DOHH2 (cell line): ENCODE data around the gene FBXO34.

ENCODE experiments used
- EZH2phosphoT487 ChIP-seq: fragments of 200-600 bp; sonication (generic); IDR thresholded peaks from 2 replicates; pipeline ENCODE4 v1.6.1; 2017; ENCODE audit warnings: borderline replicate concordance, mild to moderate bottlenecking, antibody characterized with exemption, low read length, moderate library complexity, mixed read lengths
- TF ChIP-seq, protein P1 (sequence below): fragments of 200-600 bp; sonication (generic); IDR thresholded peaks from one replicate; pipeline ENCODE4 v1.5.1; 2014; ENCODE audit warnings: antibody characterized with exemption, mild to moderate bottlenecking, low read depth, low read length; ENCODE audit not compliant: poor library complexity, severe bottlenecking

DNA sequence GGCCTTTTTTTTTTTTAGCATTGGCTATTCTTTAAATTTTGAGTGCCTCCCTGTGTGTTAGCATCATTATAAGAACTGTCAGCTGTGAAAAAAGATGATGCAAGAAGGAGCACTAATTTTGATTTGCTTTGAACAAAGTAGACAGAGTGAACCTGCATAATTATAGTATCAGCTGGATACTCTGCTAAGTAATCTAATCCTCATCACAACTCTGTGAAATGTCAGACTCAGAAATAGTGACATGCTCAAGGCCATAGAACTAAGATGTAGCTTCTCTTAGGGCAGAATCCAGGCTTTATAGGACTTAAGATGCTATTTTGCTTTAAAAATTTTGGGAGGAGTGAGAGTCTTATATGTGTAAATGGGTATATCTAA is 31.9 kb downstream of the FBXO34 start:
- TF ChIP-seq, protein P1, sequence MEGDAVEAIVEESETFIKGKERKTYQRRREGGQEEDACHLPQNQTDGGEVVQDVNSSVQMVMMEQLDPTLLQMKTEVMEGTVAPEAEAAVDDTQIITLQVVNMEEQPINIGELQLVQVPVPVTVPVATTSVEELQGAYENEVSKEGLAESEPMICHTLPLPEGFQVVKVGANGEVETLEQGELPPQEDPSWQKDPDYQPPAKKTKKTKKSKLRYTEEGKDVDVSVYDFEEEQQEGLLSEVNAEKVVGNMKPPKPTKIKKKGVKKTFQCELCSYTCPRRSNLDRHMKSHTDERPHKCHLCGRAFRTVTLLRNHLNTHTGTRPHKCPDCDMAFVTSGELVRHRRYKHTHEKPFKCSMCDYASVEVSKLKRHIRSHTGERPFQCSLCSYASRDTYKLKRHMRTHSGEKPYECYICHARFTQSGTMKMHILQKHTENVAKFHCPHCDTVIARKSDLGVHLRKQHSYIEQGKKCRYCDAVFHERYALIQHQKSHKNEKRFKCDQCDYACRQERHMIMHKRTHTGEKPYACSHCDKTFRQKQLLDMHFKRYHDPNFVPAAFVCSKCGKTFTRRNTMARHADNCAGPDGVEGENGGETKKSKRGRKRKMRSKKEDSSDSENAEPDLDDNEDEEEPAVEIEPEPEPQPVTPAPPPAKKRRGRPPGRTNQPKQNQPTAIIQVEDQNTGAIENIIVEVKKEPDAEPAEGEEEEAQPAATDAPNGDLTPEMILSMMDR, result no peak
- TF ChIP-seq EZH2phosphoT487, result no peak
